Stimulated activated CD8-positive, alpha-beta memory T cell treated with anti-CD3 and anti-CD28 coated beads, Interleukin-15, amount 100 ng/mL, for 48 hours (primary cell): ENCODE measurements around the gene DPYSL4.

Source experiments
- DNase-seq, 2 donors: peaks; one replicate each; pipeline ENCODE4 v3.0.0-alpha.2; 2020; ENCODE audit warnings: low read depth in 2 of 2

The DPYSL4 gene

GRCh38 chr10:132163826-132164515 is 22.8 kb upstream of the DPYSL4 start:
- no peak for DNase-seq

GRCh38 chr10:132164761-132165278 is 21.9 kb upstream of the DPYSL4 start:
- DNase-seq = no peak

- no peak for DNase-seq
Measured at GRCh38 chr10:132165416-132165980, 21.2 kb upstream of the DPYSL4 start.

- DNase-seq = no peak
Measured at GRCh38 chr10:132166216-132166950, 20.4 kb upstream of the DPYSL4 start.

- no peak for DNase-seq
Measured at GRCh38 chr10:132167041-132167674, 19.6 kb upstream of the DPYSL4 start.

GRCh38 chr10:132167976-132168375 is 18.8 kb upstream of the DPYSL4 start:
- no peak for DNase-seq

GRCh38 chr10:132168571-132169030 is 18.1 kb upstream of the DPYSL4 start:
- no peak for DNase-seq

- DNase-seq = no peak
Measured at GRCh38 chr10:132169031-132169765, 17.6 kb upstream of the DPYSL4 start.

GRCh38 chr10:132169766-132170560 is 16.8 kb upstream of the DPYSL4 start:
- DNase-seq = no peak

GRCh38 chr10:132170561-132171361 is 16.0 kb upstream of the DPYSL4 start:
- no peak for DNase-seq

- no peak for DNase-seq
Measured at GRCh38 chr10:132172091-132173066, 14.4 kb upstream of the DPYSL4 start.

- no peak for DNase-seq
Measured at GRCh38 chr10:132173185-132173584, 13.6 kb upstream of the DPYSL4 start.

- no peak for DNase-seq
Measured at GRCh38 chr10:132174237-132174636, 12.5 kb upstream of the DPYSL4 start.

GRCh38 chr10:132175408-132175807 is 11.3 kb upstream of the DPYSL4 start:
- no peak for DNase-seq

- no peak for DNase-seq
Measured at GRCh38 chr10:132175907-132176581, 10.7 kb upstream of the DPYSL4 start.

- DNase-seq = no peak
Measured at GRCh38 chr10:132176623-132177500, 9.9 kb upstream of the DPYSL4 start.

- no peak for DNase-seq
Measured at GRCh38 chr10:132178046-132178445, 8.7 kb upstream of the DPYSL4 start.
